ENCODE data around the gene ACCS.

Gene ACCS

GRCh38 chr11:44043157-44043556, 22.9 kb upstream of the ACCS start:
- no peak for DNase-seq (ENCODE audit: low spot score)

DNA sequence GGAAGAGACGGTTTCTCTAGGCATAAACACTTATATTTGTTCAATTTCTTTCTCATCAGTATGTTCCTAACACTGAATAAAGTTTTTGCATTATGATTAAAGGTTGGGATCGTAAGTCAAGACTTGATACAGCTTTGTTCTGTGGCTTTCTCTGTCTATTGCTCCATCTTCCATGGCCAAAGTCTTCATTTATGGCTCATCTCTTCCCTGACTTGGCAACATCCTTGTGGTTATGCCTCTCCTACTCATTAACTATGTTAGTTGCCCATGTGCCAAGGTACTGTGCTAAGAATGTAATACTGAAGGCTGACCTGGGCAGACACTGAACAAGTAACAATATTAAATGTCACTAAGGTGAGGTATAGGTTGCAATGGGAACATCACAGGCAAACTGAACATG, 19.9 kb upstream of the ACCS start:
- peak; percentile 13 for DNase-seq (ENCODE audit: low spot score)

GRCh38 chr11:44047298-44047697, 18.8 kb upstream of the ACCS start:
- no peak for DNase-seq (ENCODE audit: low spot score)

- DNase-seq (ENCODE audit: low spot score) = no peak
Observed at GRCh38 chr11:44047931-44048431, 18.1 kb upstream of the ACCS start, which contains the start of gene ACCSL. Gene ACCSL (plus strand): TSS chr11:44047981. CDS start chr11:44048037, 56 bp downstream.

DNA sequence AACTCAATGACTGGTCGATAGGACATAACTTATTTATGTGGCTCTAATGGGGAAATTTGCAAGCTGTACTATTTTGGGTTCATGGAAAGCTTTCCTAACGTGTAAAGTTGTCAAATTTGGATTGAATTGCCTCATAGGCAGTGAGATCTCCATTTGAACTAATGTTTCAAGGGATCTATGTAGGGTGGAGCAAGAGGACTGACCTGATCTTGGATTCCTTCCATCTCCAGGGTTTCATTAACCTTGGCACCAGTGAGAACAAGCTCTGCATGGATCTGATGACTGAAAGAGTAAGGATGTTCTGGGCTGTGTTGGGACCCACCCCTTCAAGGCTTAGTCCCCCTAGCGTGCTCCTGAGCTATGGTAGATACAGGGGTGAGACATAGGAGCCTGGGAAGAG, 16.2 kb upstream of the ACCS start:
- no peak for DNase-seq (ENCODE audit: low spot score)

GRCh38 chr11:44051171-44051570, 14.9 kb upstream of the ACCS start:
- DNase-seq (ENCODE audit: low spot score) = no peak

DNA sequence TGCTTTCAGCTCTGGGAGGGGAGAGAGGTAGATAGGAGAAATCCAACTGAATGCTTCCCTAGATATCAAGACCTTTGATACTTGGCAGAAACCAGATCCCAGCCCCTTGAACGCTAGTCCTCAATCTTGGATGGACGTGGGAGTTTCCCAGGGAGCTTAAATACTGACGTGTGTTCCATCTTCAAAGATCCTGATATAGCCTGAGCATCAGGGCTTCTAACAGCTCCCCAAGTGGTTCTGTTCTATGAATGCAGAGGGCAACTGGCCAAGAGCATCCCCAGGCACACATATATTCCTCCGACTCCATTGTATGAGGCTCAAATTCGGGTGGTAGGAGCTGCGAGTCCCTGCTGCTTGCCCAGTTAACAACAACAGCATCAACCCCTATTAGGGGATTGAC, 8.7 kb upstream of the ACCS start:
- no peak for DNase-seq (ENCODE audit: low spot score)

GRCh38 chr11:44058275-44058674, 7.8 kb upstream of the ACCS start:
- DNase-seq (ENCODE audit: low spot score) = no peak

GRCh38 chr11:44065161-44065661, 859 bp upstream of the ACCS start:
- DNase-seq (ENCODE audit: low spot score) = peak; percentile 1

- peak; percentile 56 for DNase-seq (ENCODE audit: low spot score)
Observed at GRCh38 chr11:44066732-44067141, 667 bp downstream of the ACCS start.

DNA sequence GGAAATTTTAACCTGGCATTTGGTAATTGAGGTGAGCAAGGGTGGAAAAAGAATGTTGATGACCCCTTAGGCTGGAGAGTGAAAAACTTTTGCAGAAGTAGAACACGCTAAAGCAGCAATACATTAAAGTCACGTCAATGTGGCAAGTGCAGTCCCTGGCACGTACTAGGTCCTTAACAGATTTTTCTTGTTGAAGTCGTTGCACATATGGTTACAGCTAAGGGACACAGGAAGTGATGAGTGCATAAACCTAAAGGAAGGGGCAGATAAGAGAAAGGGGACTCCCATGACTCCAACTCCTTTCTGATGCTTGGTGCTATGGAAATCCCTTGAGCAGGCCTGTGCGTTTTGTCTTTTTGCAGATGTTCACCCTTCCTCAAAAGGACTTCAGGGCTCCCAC, 1.2 kb downstream of the ACCS start:
- DNase-seq (ENCODE audit: low spot score) = no peak

GRCh38 chr11:44068180-44068579, 2.1 kb downstream of the ACCS start:
- DNase-seq (ENCODE audit: low spot score) = no peak

DNA sequence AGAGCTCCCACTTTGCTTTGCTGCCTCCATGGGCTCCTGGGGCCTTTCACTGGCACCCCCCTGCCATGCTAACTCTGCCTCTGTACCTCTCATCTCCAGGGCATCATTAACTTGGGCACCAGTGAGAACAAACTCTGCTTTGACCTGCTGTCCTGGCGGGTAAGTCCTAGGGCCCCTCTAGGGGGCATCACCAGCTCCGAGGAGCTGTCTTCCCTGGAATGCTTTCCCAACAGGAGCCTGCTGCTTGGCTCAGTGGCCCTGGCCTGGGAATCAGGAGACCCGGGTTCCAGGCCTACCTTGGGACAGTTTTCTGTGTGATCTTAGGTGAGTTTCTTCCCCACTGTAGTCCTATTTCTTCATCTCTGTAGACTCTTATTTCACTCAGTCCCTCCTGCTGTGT, 5.1 kb downstream of the ACCS start:
- no peak for DNase-seq (ENCODE audit: low spot score)

DNA sequence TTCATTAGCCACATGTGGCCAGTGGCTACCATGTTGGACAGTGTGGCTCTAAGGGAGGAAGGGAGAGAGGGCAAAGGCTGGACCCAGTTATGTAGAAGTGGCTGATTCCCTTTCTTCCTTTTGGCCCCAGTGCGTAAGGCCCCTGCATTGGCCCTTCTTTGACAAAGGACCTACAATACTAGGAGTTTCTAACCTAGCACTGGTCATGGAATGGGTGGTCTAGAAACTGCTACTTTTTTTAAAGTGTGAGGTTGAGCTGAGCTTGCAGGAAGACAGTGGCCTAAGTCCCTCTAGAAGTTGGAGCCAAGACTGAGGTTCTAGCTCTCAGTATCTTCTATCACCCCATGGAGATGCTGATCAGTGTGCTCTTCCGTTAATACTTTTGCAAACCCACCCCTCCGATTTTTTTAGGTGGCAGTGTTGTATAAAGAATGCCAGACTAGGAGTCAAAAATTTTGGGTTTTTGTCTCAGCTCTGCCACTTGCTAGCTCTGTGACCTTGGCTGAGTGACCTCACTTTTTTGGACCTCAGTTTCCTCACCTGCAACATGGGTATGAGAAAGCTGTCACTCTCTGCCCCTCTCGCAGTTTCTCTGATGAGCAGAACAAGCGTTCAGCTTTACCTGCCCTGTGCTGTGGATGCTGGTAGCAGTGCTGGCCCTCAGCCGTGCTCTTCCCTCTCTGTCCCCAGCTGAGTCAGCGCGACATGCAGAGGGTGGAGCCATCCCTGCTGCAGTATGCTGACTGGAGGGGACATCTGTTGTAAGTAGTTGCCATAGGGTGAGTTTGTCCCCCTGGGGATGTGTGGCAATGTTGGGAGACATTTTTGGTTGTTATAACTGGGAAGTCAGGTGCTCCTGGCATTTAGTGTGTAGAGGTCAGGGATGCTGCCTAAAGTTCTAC, 6.9 kb downstream of the ACCS start:
- no peak for DNase-seq (ENCODE audit: low spot score)

DNA sequence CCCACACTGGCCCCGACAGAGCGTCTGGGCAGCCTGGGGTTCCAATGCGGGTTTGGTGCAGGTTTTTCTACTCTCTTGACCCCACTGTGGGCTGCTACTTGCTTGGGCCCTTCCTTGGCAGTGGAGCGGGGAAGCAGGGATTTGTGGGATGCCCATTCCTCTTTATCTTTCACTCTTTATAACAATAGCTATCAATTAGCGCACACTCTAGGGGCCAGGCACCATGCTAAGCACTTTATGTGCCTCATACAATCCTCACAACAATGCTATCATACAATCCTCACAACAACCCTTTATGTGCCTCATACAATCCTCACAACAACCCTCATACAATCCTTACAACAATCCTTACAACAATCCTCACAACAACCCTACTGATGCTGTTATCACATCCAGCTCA, 12.7 kb downstream of the ACCS start:
- DNase-seq (ENCODE audit: low spot score) = no peak

DNA sequence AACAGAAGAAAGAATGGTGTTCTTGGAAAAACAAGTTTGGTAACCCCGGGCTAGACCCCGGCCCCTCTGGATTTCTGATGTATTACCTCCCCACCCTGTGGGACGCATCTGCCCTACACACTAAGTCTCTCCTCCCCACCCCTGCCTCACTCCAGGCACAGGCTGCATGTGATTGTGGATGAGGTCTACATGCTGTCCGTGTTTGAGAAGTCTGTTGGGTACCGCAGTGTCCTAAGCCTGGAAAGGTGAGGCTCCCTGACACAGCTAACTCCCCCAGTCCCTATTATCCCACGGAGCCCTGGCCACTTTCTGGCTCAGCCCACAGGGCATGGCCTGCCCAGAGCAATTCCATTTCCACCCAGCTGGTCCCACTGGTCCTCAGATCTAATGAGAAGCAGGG, 13.3 kb downstream of the ACCS start:
- DNase-seq (ENCODE audit: low spot score) = no peak

- no peak for DNase-seq (ENCODE audit: low spot score)
Observed at GRCh38 chr11:44080951-44081350, 14.9 kb downstream of the ACCS start.

- DNase-seq (ENCODE audit: low spot score) = no peak
Observed at GRCh38 chr11:44082645-44083044, 16.6 kb downstream of the ACCS start.

GRCh38 chr11:44083433-44083832, 17.4 kb downstream of the ACCS start:
- no peak for DNase-seq (ENCODE audit: low spot score)

DNA sequence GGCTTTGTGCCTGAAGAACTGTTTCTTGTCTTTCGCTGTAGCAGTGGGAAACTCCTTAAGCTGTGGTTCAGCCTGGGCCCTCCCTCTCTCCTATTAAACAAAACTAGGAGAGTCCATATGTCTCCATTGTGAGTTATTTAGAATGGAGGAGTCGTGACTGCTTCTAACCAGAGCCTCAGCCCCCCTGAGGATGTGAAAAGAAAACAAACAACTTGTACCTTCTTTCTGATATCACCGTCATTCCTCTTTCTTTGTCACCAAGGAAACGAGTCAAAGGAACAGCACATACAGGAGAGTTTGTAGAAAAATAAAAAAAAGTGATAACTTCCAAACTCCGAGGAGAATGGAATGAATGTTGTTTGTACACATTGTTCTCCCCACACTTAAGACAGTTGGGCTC, 17.8 kb downstream of the ACCS start:
- DNase-seq (ENCODE audit: low spot score) = no peak

GRCh38 chr11:44085330-44085729, 19.3 kb downstream of the ACCS start:
- DNase-seq (ENCODE audit: low spot score) = no peak

- DNase-seq (ENCODE audit: low spot score) = no peak
Observed at GRCh38 chr11:44088377-44088776, 22.3 kb downstream of the ACCS start.

- no peak for DNase-seq (ENCODE audit: low spot score)
Observed at GRCh38 chr11:44088871-44089270, 22.8 kb downstream of the ACCS start.

- DNase-seq (ENCODE audit: low spot score) = no peak
Observed at GRCh38 chr11:44090539-44090938, 24.5 kb downstream of the ACCS start.

Data from kidney tubule cell (primary cell).